ENCODE measurements around the gene HDAC9.

GRCh38 chr7:18547509-18548187, 52.1 kb downstream of the HDAC9 start:
- TF ChIP-seq CTCF (IDR thresholded peaks at IDR 0.05) (no peak), ZFP36 (IDR thresholded peaks at IDR 0.05; ENCODE audit: borderline replicate concordance, partially characterized antibody) (no peak), KDM5A (IDR thresholded peaks at IDR 0.05) (no peak), MYC (IDR thresholded peaks at IDR 0.05; ENCODE audit: borderline replicate concordance, low read length) (no peak), NPAS2 (CRISPR knock-in tag; IDR thresholded peaks at IDR 0.05; ENCODE audit: borderline replicate concordance) (no peak), KDM1A (IDR thresholded peaks at IDR 0.05; ENCODE audit: low read depth) (no peak)
